K562 (cell line): ENCODE data around the gene CHN2. TPM values are rescaled to one million over a fixed set of nuclear protein-coding genes. Genes with fewer than 3 reads are reported as not detected.

Experiments used
- ATF3 ChIP-seq, 2 experiments: fragments of 450-650 bp in 1 of 2; sonication (generic) in 1 of 2; formaldehyde crosslinking in 1 of 2; IDR thresholded peaks in 1 of 2; conservative IDR thresholded peaks in 1 of 2; 2 replicates each; pipeline versions ENCODE4 v1.6.1 to v1.8.1; 2016 to 2023; ENCODE audit warnings: mild to moderate bottlenecking in 2 of 2, moderate library complexity in 2 of 2, inconsistent platforms in 1 of 2, missing genetic modification reagents in 1 of 2
- JUND ChIP-seq, 2 experiments: IDR thresholded peaks; 2 replicates in 1 of 2; 3 replicates in 1 of 2; pipeline ENCODE4 v1.6.1; 2011; ENCODE audit warnings: borderline replicate concordance in 2 of 2, low read depth in 2 of 2, low read length in 2 of 2, improper control_type of control experiment in 1 of 2, missing biosample characterization in 1 of 2, missing genetic modification characterization in 1 of 2, missing genetic modification reagents in 1 of 2
- KDM1A ChIP-seq, 2 experiments: fragments of 450-650 bp; IDR thresholded peaks; 2 replicates each; pipeline ENCODE4 v1.6.1; 2016; ENCODE audit warnings: mild to moderate bottlenecking in 2 of 2
- KLF1 ChIP-seq: fragments of 450-650 bp; IDR thresholded peaks from 2 replicates; pipeline ENCODE4 v1.6.1; 2016; ENCODE audit warnings: missing genetic modification characterization, missing compliant biosample characterization
- MNT ChIP-seq, 2 experiments: fragments of 450-650 bp; conservative IDR thresholded peaks; 2 replicates each; pipeline ENCODE4 v1.6.1; 2017; ENCODE audit warnings: mild to moderate bottlenecking in 2 of 2, moderate library complexity in 2 of 2
- TEAD2 ChIP-seq: fragments of 450-650 bp; IDR thresholded peaks from 2 replicates; pipeline ENCODE4 v1.6.1; 2016; ENCODE audit warnings: missing genetic modification characterization, control low read depth, missing compliant biosample characterization
- THRAP3 ChIP-seq: fragments of 450-650 bp; IDR thresholded peaks from 2 replicates; pipeline ENCODE4 v1.6.1; 2016; ENCODE audit warnings: mild to moderate bottlenecking, inconsistent platforms, borderline replicate concordance
- ZNF518B ChIP-seq: fragments of 250-450 bp; sonication (Bioruptor Pico); IDR thresholded peaks from 2 replicates; pipeline ENCODE4 v1.5.0; 2021; ENCODE audit warnings: mild to moderate bottlenecking, moderate library complexity
- polyA plus RNA-seq, 8 experiments: library from polyadenylated mRNA; depleted of rRNA in 4 of 8; stranded (reverse) in 5 of 8; unstranded in 3 of 8; fragments of >200 nt; fragmentation: Nextera tagmentation in 2 of 8; fragmentation: Illumina TruSeq in 1 of 8; extraction: Ambion mirVana in 2 of 8; extraction: Trizol in 1 of 8; gene quantifications; 2 replicates each; pipeline versions ENCODE4 v1.2.1 to v1.2.3, GENCODE V29; 2011 to 2014; ENCODE audit warnings: inconsistent platforms in 1 of 8, missing spikeins in 1 of 8
- total RNA-seq, 7 experiments: library from RNA; depleted of rRNA in 6 of 7; stranded (reverse); fragments of >200 nt in 6 of 7; fragmentation: Illumina TruSeq in 2 of 7; extraction: Trizol in 2 of 7; gene quantifications; 2 replicates each; pipeline versions ENCODE4 v1.2.1 to v1.2.3, GENCODE V29; 2011 to 2021; ENCODE audit warnings: low replicate concordance in 1 of 7
- TF ChIP-seq, protein P1 (sequence below): fragments of 450-650 bp; formaldehyde crosslinking; IDR thresholded peaks from 2 replicates; pipeline ENCODE4 v1.4.0; 2020; ENCODE audit warnings: mild to moderate bottlenecking, mixed read lengths

Gene CHN2
- total and polyA plus RNA-seq, 9 of the 15 experiments (the other 6 are each of a cell fraction or from before 2014, with no cell fraction given) = 0.12 to 2.1 (median 0.31) TPM; not detected in 1

DNA sequence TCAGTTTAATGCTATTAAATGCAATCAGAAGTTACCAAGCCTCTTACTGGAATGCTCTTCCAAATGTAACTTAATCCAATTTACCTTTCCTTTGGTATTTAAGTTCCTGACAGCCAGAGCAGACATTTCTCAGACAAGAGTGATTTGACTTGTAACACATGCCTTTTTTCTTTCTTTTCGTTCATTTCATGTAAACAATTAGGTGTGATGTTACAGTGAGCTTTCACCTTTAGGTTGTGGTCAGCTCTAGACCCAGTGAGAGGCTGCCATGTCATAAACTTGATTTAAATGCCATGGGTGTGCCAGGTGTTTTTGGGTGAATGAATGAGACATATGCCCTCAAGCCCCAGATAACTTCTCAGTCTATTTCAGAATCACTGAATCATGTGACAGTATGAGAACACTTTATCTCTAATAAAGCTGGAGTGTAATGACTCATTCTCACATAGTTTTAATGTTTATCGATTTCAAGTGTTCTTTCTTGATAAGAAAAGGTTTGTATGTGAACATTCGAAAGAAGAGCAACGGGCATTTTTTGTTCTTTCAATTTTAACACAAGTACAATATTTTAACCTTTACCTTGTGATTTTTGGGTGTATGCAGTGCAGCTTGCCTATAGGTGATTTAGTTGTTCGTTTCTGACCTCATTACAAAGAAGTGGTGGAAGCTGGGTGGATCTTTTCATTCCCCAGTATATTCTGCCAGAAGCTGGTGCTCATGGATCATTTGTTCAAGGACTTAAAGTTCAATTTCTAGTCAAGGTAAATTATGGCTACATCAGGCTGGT is 61.5 kb downstream of the CHN2 start (continued):
- TF ChIP-seq, protein P1, sequence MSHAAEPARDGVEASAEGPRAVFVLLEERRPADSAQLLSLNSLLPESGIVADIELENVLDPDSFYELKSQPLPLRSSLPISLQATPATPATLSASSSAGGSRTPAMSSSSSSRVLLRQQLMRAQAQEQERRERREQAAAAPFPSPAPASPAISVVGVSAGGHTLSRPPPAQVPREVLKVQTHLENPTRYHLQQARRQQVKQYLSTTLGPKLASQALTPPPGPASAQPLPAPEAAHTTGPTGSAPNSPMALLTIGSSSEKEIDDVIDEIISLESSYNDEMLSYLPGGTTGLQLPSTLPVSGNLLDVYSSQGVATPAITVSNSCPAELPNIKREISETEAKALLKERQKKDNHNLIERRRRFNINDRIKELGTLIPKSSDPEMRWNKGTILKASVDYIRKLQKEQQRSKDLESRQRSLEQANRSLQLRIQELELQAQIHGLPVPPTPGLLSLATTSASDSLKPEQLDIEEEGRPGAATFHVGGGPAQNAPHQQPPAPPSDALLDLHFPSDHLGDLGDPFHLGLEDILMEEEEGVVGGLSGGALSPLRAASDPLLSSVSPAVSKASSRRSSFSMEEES (CRISPR knock-in tag) = peak; percentile 51
- TF ChIP-seq ZNF518B (no peak), TEAD2 (tag) (no peak), JUND (IDR thresholded peaks at IDR 0.05; ENCODE audit: borderline replicate concordance, low read depth, low read length) (peak; percentile 36; the same call in 1 of the 2 replicates), JUND (tag; IDR thresholded peaks at IDR 0.05; ENCODE audit: borderline replicate concordance, low read depth, low read length) (no peak), KDM1A (IDR thresholded peaks at IDR 0.05) (no peak), ATF3 (IDR thresholded peaks at IDR 0.05) (peak; percentile 35; the same call in 1 of the 2 replicates), ATF3 (CRISPR knock-in tag; conservative IDR thresholded peaks at IDR 0.05) (no peak), THRAP3 (no peak), MNT (conservative IDR thresholded peaks at IDR 0.05) (no peak), KLF1 (tag) (no peak)
- TF ChIP-seq, all 486 proteins: peak for 6
